K562 (cell line): ENCODE data around the gene ANKRD13B. TPM values are rescaled to one million over a fixed set of nuclear protein-coding genes. Genes with fewer than 3 reads are reported as not detected.

Source experiments
- ERF ChIP-seq: fragments of 450-650 bp; formaldehyde crosslinking; IDR thresholded peaks from 2 replicates; pipeline ENCODE4 v1.4.0; 2020; ENCODE audit warnings: mild to moderate bottlenecking, mixed read lengths
- HDAC6 ChIP-seq: IDR thresholded peaks from 2 replicates; pipeline ENCODE4 v1.6.1; 2012; ENCODE audit warnings: low read depth, mild to moderate bottlenecking, control low read depth, inconsistent platforms, low read length, moderate library complexity
- HMBOX1 ChIP-seq: sonication (generic); IDR thresholded peaks from 2 replicates; pipeline ENCODE4 v1.6.1; 2016
- MED1 ChIP-seq: sonication (generic); formaldehyde crosslinking; IDR thresholded peaks from 2 replicates; pipeline ENCODE4 v1.8.1; 2023; ENCODE audit warnings: missing genetic modification reagents, borderline replicate concordance
- MITF ChIP-seq: IDR thresholded peaks from 2 replicates; pipeline ENCODE4 v1.6.1; 2014; ENCODE audit warnings: antibody characterized with exemption
- PCBP1 ChIP-seq: fragments of 200-400 bp; formaldehyde crosslinking; IDR thresholded peaks from 2 replicates; pipeline ENCODE4 v1.6.1; 2018; ENCODE audit warnings: mild to moderate bottlenecking, low read depth, low read length; ENCODE audit not compliant: poor library complexity, severe bottlenecking
- PTRF ChIP-seq: fragments of 450-650 bp; IDR thresholded peaks from 2 replicates; pipeline ENCODE4 v1.6.1; 2016; ENCODE audit warnings: mild to moderate bottlenecking, missing genetic modification characterization, missing compliant biosample characterization
- SMAD2 ChIP-seq: fragments of 150-350 bp; IDR thresholded peaks from 2 replicates; pipeline ENCODE4 v1.6.1; 2014; ENCODE audit warnings: low read depth, mild to moderate bottlenecking, low read length
- SRF ChIP-seq, 2 experiments: fragments of 250-450, 450-650 bp in 1 of 2; sonication (Bioruptor Pico) in 1 of 2; sonication (generic) in 1 of 2; formaldehyde crosslinking; IDR thresholded peaks; 2 replicates each; pipeline versions ENCODE4 v1.5.0 to v1.5.1; 2020 to 2022; ENCODE audit warnings: mild to moderate bottlenecking in 1 of 2, missing genetic modification reagents in 1 of 2
- SRSF7 ChIP-seq: fragments of 200-400 bp; formaldehyde crosslinking; optimal IDR thresholded peaks from 2 replicates; pipeline ENCODE3; 2017; ENCODE audit warnings: mild to moderate bottlenecking, low read depth, low read length
- TEAD2 ChIP-seq: fragments of 450-650 bp; IDR thresholded peaks from 2 replicates; pipeline ENCODE4 v1.6.1; 2016; ENCODE audit warnings: missing genetic modification characterization, control low read depth, missing compliant biosample characterization
- ZBTB34 ChIP-seq: fragments of 250-450 bp; sonication (Bioruptor Pico); IDR thresholded peaks from 2 replicates; pipeline ENCODE4 v1.8.0; 2021; ENCODE audit warnings: mild to moderate bottlenecking, moderate library complexity
- ZNF395 ChIP-seq: fragments of 200-800 bp; sonication (Bioruptor generic); IDR thresholded peaks from 2 replicates; pipeline ENCODE4 v1.6.1; 2017; ENCODE audit warnings: missing genetic modification characterization, missing compliant biosample characterization
- ZNF41 ChIP-seq: fragments of 250-450 bp; sonication (Bioruptor Pico); conservative IDR thresholded peaks from 2 replicates; pipeline ENCODE4 v1.4.0; 2020; ENCODE audit warnings: mild to moderate bottlenecking
- ZNF592 ChIP-seq: fragments of 450-650 bp; IDR thresholded peaks from 2 replicates; pipeline ENCODE4 v1.6.1; 2017; ENCODE audit warnings: antibody characterized with exemption, mild to moderate bottlenecking
- polyA plus RNA-seq, 8 experiments: library from polyadenylated mRNA; depleted of rRNA in 4 of 8; stranded (reverse) in 5 of 8; unstranded in 3 of 8; fragments of >200 nt; fragmentation: Nextera tagmentation in 2 of 8; fragmentation: Illumina TruSeq in 1 of 8; extraction: Ambion mirVana in 2 of 8; extraction: Trizol in 1 of 8; gene quantifications; 2 replicates each; pipeline versions ENCODE4 v1.2.1 to v1.2.3, GENCODE V29; 2011 to 2014; ENCODE audit warnings: inconsistent platforms in 1 of 8, missing spikeins in 1 of 8
- total RNA-seq, 7 experiments: library from RNA; depleted of rRNA in 6 of 7; stranded (reverse); fragments of >200 nt in 6 of 7; fragmentation: Illumina TruSeq in 2 of 7; extraction: Trizol in 2 of 7; gene quantifications; 2 replicates each; pipeline versions ENCODE4 v1.2.1 to v1.2.3, GENCODE V29; 2011 to 2021; ENCODE audit warnings: low replicate concordance in 1 of 7

Gene ANKRD13B
- total and polyA plus RNA-seq, 9 of the 15 experiments (the other 6 are each of a cell fraction or from before 2014, with no cell fraction given) = 0.15 to 28.1 (median 4.6) TPM

- TF ChIP-seq SRF (CRISPR knock-in tag; IDR thresholded peaks at IDR 0.05) (peak in 1 of 2 experiments; percentile 63; a peak in 2 of 4 replicates), ZNF592 (no peak), SRSF7 (no peak), ZBTB34 (CRISPR knock-in tag) (no peak), MED1 (no peak), MITF (no peak), PTRF (tag) (no peak), ERF (CRISPR knock-in tag) (no peak), TEAD2 (no peak), ZNF395 (CRISPR knock-in tag) (no peak), PCBP1 (peak; percentile 42), HDAC6 (no peak), ZNF41 (no peak), HMBOX1 (no peak), SMAD2 (no peak)
These were observed 923 bp downstream of the ANKRD13B start (continued) for GRCh38 chr17:29593591-29594518.
